ENCODE measurements around the gene NTN5. TPM values are rescaled to one million over a fixed set of nuclear protein-coding genes. Genes with fewer than 3 reads are reported as not detected.
"Not testable (repeated sequence)": the region's sequence is repeated elsewhere in the genome, so short reads cannot be mapped to it uniquely, and the experiment has no call there.

Gene NTN5
- total and polyA plus RNA-seq, 11 donors: 0.11 to 0.42 (median 0.16) TPM; not detected in 7

DNA sequence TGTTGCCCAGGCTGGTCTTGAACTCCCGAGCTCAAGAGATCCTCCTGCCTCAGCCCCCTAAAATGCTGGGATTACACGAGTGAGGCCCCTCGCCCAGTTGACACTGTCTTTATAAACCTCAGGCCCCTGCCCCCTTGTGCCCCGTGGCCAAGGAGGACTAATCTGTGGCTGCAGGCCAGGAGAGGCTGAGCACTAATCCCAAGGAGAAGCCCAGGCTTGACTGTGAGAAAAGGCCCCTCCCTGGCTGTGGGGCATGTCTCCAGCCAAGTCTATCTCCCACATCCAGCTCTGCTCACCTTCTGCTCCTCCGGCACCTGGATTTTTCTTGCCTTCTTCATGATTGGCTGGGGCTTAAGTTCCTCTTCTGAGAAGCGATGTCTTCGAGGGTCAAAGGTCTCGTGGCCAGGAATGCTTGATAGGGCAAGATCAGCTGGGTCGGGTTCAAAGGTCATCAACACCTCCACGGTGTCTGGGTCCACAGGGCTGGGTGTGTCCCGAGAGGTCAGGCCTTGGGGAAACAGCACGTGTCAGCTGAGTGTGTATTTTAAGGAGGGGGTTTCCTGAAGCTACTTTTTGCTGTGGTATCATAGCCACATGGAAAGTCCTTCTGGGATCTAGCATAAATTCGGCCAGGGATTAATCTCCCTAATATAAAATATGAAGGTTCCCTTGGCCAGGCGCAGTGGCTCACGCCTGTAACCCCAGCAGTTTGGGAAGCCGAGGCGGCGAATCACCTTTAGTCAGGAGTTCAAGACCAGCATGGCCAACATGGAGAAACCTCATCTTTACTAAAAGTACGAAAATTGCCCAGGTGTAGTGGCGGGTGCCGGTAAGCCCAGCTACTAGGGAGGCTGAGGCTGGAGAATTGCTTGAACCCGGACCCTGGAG, 39.4 kb downstream of the NTN5 start:
- Histone ChIP-seq H3K36me3 (peaks cover 0 to 44% (median 3%) of the 10 kb centered on the region in 9 donors), H3K27me3 (no peaks in the 10 kb centered on the region), H3K4me3 (peak overlapping the region in 9 of 12 donors; percentile 59 to 93 (median 85)), H3K9me3 (no peaks in the 10 kb centered on the region), H3K27ac (peak overlapping the region; percentile 62 to 100 (median 96)), H3K4me1 (peaks cover 20 to 78% (median 55%) of the 10 kb centered on the region in 12 donors)
- TF ChIP-seq, protein P1, sequence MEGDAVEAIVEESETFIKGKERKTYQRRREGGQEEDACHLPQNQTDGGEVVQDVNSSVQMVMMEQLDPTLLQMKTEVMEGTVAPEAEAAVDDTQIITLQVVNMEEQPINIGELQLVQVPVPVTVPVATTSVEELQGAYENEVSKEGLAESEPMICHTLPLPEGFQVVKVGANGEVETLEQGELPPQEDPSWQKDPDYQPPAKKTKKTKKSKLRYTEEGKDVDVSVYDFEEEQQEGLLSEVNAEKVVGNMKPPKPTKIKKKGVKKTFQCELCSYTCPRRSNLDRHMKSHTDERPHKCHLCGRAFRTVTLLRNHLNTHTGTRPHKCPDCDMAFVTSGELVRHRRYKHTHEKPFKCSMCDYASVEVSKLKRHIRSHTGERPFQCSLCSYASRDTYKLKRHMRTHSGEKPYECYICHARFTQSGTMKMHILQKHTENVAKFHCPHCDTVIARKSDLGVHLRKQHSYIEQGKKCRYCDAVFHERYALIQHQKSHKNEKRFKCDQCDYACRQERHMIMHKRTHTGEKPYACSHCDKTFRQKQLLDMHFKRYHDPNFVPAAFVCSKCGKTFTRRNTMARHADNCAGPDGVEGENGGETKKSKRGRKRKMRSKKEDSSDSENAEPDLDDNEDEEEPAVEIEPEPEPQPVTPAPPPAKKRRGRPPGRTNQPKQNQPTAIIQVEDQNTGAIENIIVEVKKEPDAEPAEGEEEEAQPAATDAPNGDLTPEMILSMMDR (IDR thresholded peaks at IDR 0.05): no peak
- TF ChIP-seq POLR2A (IDR thresholded peaks at IDR 0.05): no peak
- DNase-seq (peak in 1 of 5 donors; percentile 42), ATAC-seq (no peak)
- intact Hi-C loops (cut with DNase I): no loop called here
- WGBS, 4 donors: 72 to 79% (median 75%) methylated on average over 21 to 22 of the region's 22 CpGs

DNA sequence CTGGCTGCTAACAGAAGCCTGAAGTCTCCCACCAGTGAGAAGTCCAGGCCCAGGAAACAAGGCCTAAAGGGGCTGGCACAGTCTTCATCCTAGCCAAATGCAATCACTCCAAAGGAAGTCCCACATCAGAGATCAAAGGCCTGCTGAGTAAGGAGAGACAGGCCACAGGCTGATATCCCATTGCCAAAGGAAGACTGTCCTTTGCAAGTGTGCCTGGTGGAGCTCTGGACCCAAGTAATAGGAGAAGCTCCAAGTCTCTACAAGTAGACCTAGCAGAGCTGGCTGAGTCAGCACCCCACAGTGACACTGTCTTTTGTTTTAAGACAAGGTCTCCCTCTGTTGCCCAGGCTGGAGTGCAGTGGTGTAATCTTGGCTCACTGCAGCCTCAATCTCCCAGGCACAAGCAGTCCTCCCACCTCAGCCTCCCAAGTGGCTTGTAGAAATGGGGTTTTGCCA, 40.1 kb downstream of the NTN5 start:
- Histone ChIP-seq H3K36me3 (peaks cover 0 to 44% (median 3%) of the 10 kb centered on the region in 9 donors), H3K27ac (peak overlapping the region in 9 of 12 donors; percentile 92 to 98 (median 97)), H3K9me3 (no peaks in the 10 kb centered on the region), H3K4me3 (no peak overlapping the region), H3K27me3 (no peaks in the 10 kb centered on the region), H3K4me1 (peaks cover 20 to 76% (median 54%) of the 10 kb centered on the region in 12 donors)
- intact Hi-C loops (cut with DNase I): no loop called here
- DNase-seq (no peak), ATAC-seq (no peak)
- TF ChIP-seq, protein P1 (IDR thresholded peaks at IDR 0.05): no peak

DNA sequence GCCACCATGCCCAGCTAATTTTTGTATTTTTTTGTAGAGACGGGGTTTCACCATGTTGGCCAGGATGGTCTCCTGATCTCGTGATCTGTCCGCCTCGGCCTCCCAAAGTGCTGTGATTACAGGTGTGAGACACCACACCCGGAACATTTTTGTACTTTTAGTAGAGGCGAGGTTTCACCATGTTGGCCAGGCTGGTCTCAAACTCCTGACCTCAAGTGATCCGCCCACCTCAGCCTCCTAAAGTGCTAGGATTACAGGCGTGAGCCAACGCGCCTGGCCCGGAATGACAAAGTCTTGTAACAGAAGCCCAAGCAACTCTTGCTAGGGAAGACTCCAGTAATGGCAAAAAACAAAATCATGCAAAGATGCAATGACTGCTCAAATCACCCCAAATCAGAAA, 40.5 kb downstream of the NTN5 start:
- ATAC-seq; H3K27me3 ChIP-seq; DNase-seq; H3K9me3 ChIP-seq; intact Hi-C loops (cut with DNase I); H3K4me3 ChIP-seq: not testable (repeated sequence)
- 92 to 95% (median 94%) methylated on average over 11 of the region's 11 CpGs for WGBS, 4 donors
- Histone ChIP-seq H3K36me3 (peaks cover 0 to 44% (median 3%) of the 10 kb centered on the region in 9 donors), H3K4me1 (peaks cover 20 to 76% (median 54%) of the 10 kb centered on the region in 12 donors), H3K27ac (peak overlapping the region in 5 of 12 donors; percentile 85 to 97 (median 96))

DNA sequence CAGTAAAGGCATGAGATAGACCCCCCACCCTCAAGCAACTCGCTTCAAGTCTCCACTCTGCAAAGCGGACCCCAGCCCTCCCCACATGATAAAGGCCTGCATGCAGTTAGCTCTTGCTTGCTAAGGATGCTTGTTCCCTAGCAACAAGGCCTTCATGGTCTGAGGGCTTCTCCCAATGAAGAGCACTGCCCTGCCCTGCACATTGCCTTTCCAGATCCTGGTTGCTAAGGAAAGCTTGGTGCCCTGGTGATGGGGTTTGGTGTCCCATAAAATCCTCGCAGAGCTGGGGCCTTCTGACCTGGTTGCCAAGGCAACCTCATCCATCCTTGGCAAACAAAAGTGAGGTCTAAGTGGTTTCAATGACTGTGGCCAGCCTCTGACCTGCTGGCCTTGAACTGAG, 41.6 kb downstream of the NTN5 start:
- peak overlapping the region in 2 of 12 donors; percentile 16 to 31 for H3K4me3 ChIP-seq
- H3K27me3 ChIP-seq: no peaks in the 10 kb centered on the region
- peaks cover 0 to 49% (median 3%) of the 10 kb centered on the region in 9 donors for H3K36me3 ChIP-seq
- H3K27ac ChIP-seq: peak overlapping the region in 11 of 12 donors; percentile 36 to 88 (median 84)
- WGBS, 4 donors: 48 to 93% (median 71%) methylated on average over 2 to 3 of the region's 3 CpGs
- TF ChIP-seq POLR2A (IDR thresholded peaks at IDR 0.05): no peak
- TF ChIP-seq, protein P1 (IDR thresholded peaks at IDR 0.05): no peak
- intact Hi-C loops (cut with DNase I): no loop called here
- peaks cover 20 to 67% (median 51%) of the 10 kb centered on the region in 12 donors for H3K4me1 ChIP-seq
- ATAC-seq (no peak), DNase-seq (no peak)
- no peaks in the 10 kb centered on the region for H3K9me3 ChIP-seq

Measured in heart left ventricle (tissue), 16 donors.